GM19397 (cell line): ENCODE data around the gene PRKCA.

Source experiments
- ATAC-seq: cut with Tn5 transposase; IDR thresholded peaks from one replicate; pipeline ENCODE4 v1.9.1; 2021; ENCODE audit warnings: mild to moderate bottlenecking, moderate library complexity; ENCODE audit not compliant: unreplicated experiment

Gene PRKCA

GRCh38 chr17:66633317-66633965 is 331.0 kb downstream of the PRKCA start:
- no peak for ATAC-seq

- ATAC-seq, result no peak
Measured at GRCh38 chr17:66634193-66634592, 331.8 kb downstream of the PRKCA start.

GRCh38 chr17:66635386-66636045 is 333.1 kb downstream of the PRKCA start:
- ATAC-seq, result no peak

- no peak for ATAC-seq
Measured at GRCh38 chr17:66636111-66636510, 333.7 kb downstream of the PRKCA start.

GRCh38 chr17:66637491-66637890 is 335.1 kb downstream of the PRKCA start:
- no peak for ATAC-seq

GRCh38 chr17:66638707-66639479 is 336.5 kb downstream of the PRKCA start:
- no peak for ATAC-seq

- no peak for ATAC-seq
Measured at GRCh38 chr17:66643815-66644710, 341.6 kb downstream of the PRKCA start.

GRCh38 chr17:66645259-66645658 is 342.8 kb downstream of the PRKCA start:
- no peak for ATAC-seq

- no peak for ATAC-seq
Measured at GRCh38 chr17:66647391-66647983, 345.1 kb downstream of the PRKCA start.

GRCh38 chr17:66649818-66650543 is 347.6 kb downstream of the PRKCA start:
- no peak for ATAC-seq

- no peak for ATAC-seq
Measured at GRCh38 chr17:66650544-66650877, 348.1 kb downstream of the PRKCA start.

GRCh38 chr17:66652840-66653507 is 350.6 kb downstream of the PRKCA start:
- no peak for ATAC-seq

- no peak for ATAC-seq
Measured at GRCh38 chr17:66654106-66654740, 351.8 kb downstream of the PRKCA start.

GRCh38 chr17:66654764-66655163 is 352.4 kb downstream of the PRKCA start:
- no peak for ATAC-seq

GRCh38 chr17:66655461-66655860 is 353.0 kb downstream of the PRKCA start:
- ATAC-seq, result no peak

- ATAC-seq, result no peak
Measured at GRCh38 chr17:66655861-66656260, 353.4 kb downstream of the PRKCA start.

- no peak for ATAC-seq
Measured at GRCh38 chr17:66661411-66662256, 359.2 kb downstream of the PRKCA start.

- no peak for ATAC-seq
Measured at GRCh38 chr17:66662496-66662895, 360.1 kb downstream of the PRKCA start.
